ENCODE results near the gene S100A11. TPM values are rescaled to one million over a fixed set of nuclear protein-coding genes. Genes with fewer than 3 reads are reported as not detected.

The S100A11 gene
- total RNA-seq, 2 donors from 2014 or later: 406 to 484 TPM

DNA sequence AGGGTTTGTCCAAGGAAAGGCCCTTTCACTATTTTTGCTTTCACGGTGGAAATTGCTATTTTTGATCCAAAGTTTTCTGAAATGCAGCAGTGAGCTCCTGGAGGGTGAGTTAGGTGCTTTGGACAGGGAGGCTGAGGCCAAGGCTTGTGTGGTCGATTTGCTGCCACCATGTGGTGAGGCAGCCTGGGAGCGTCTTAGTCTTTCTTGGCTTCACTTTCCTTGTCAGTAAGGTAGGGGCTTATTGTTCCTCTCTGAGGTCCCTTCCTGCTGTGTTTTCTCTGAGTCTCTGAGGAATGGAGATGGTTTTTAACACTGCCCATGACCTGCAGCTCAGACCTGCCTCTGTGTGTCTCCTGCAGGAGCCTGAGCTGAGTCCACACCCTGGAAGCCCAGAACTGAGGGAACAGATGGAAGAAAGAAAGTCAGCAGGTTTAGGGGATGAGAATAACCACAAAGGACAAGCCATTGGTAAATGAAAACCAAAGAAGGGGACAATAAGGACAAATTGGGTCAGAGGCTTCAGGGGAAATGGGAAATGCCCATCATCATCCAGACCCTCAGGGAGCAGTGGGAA lies 23.1 kb downstream of the S100A11 start:
- intact Hi-C loops (cut with DNase I): no loop called here
- no peak for DNase-seq (ENCODE audit: low spot score)

DNA sequence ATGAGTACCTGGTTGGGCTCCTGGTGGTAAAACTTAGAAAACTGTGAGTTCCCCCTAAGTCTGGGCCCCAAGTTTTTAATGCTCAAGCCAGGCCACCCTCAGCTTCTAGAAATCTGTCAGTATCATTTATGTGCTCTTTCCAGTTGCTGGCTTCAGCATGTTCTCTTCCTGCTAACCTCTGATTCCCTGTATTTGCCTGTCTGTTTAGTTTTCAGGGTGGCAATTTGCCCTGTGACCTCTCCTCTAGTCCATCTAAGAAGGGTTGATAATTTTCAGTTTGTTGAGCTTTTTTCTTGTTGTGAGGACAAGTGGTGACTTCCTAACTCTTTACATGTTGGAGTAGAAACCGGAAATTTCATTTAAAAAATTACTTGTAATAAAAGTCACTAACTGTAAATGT lies 27.1 kb downstream of the S100A11 start:
- no peak for DNase-seq (ENCODE audit: low spot score)
- intact Hi-C loops (cut with DNase I): no loop called here

DNA sequence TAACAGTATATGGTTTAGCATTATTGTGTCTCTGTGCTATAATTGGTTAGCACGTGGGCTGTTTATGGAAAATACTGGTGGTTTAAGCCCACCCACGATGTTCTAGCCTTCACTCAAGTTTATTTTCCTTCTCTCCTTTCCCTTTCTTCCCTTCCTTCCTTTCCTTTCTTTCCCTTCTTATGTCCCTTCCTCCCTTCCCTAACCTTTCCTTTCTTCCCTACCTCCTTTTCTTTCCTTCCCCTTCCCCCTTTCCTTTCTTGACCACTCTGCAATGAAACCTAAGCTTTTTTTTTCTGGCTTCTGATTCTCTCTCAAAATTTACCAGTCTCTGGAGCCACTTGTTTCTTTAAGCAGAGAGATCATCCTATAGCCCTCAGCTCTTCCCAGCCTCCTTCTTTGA lies 29.8 kb downstream of the S100A11 start:
- intact Hi-C loops (cut with DNase I): no loop called here
- DNase-seq (ENCODE audit: low spot score): no peak

DNA sequence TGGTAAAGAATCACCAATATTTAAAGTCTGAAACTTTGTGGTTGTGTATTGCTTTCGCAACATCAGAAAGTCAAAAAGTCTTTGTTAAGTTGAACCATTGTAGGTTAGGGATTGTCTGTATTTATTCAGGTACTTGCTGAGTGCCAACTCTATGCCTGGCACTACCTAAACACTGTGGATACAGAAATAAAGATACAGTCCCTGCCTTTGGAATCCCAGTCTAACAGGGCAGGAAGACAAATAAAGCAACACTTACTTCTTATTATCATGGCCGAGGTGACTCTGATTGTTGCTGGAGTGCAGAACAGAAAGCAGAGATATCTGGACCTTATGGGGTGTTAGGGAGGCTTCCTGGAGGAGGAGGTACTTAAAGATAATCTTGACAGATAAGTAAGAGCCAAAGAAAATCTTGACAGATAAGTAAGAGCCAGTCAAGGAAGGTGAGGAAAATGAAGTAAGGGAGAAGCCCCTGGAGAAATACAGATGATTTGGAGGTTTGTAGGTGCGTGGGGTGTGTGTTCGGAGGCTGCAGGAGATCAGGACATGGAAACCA lies 31.4 kb downstream of the S100A11 start:
- no peak for DNase-seq (ENCODE audit: low spot score)
- intact Hi-C loops (cut with DNase I): no loop called here

DNA sequence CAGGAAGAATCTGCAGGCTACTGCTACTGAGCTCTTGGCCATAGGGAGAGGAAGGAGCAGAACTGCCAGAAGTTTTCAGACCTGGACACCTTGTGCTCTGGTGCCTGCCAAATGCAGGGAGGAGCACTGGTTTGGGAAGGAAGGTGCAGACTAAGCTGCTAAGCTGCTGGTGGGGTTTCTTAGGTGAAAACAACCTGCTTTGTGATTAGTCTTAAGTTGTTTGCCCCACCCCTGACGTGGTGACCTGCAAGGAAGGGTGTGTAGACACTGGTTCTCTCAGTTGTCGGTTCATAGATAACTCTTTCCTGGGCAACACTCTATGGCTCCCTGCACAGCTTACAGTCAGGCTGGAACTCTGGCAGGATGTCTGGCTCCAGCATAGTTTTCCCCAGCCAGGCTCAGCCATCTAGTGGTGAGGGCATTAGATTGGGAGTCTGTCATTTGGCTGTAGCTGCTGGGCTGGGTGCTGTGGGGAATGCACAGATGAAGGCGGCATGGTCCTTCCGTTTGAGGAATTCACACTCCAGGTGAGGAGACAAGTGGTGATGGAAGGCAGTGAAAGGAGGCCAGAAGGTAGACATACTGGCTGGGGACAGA lies 32.9 kb downstream of the S100A11 start:
- intact Hi-C loops (cut with DNase I): no loop called here
- DNase-seq (ENCODE audit: low spot score): no peak

DNA sequence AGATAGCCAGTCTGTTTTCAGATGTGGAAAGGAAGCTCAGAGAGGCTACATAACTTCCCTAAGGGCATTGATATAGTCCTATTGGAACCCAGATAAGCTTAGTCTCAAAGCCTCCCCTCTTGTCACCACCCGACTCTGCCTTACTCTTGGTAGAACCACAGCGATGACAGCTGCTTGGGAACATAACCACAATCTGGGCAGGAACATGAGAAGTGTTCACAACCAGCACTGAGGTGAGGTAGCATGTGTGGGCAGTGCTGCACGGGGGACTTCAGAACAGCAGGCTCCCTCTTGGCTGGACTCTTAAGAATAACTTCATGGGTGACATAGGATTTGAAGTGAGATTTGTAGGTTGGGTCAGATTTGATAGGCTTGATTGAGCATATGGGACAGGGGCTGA lies 33.8 kb downstream of the S100A11 start:
- DNase-seq (ENCODE audit: low spot score): no peak
- intact Hi-C loops (cut with DNase I): no loop called here

DNA sequence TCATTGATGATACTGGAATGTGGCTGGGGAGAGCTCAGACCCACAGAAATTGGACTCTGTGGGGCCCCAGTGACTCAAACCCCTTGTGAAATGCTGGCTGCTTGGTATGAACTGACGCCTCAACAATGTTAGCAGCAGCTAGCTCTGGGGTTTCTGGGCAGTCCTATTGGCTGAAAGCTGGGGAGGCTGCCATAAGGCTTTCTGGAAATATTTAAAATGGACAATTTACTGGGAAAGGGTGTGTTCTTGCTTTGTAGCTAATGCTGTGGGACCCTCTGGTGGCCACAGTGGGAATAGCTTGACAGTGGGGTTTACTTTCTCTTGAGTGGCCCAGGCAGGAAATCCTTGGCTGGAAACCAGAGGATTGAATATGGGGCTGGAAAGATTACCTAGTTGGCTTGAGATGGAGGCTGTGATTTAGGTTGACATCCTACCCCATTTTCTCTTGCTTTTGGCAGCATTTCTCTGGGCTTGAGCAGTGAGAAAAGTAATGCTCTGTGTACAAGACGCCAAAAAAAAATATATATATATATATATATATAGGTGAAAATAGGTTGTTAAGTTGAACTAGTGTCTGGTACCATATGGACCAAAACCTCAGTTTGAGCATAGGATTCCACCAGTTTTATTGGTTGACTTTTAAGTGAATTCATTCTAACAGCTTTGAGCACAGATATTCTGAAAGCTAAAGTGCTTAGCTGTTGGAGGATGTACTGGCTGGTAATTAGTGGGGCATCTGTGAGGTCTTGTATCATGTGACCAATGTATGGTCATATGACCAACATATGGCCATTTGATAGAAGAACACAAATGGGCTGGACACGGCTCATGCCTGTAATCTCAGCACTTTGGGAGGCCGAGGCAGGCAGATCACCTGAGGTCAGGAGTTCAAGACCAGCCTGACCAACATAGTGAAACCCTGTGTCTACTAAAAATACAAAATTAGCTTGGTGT lies 34.9 kb downstream of the S100A11 start:
- intact Hi-C loops (cut with DNase I): no loop called here
- peak; percentile 97 for DNase-seq (ENCODE audit: low spot score)

DNA sequence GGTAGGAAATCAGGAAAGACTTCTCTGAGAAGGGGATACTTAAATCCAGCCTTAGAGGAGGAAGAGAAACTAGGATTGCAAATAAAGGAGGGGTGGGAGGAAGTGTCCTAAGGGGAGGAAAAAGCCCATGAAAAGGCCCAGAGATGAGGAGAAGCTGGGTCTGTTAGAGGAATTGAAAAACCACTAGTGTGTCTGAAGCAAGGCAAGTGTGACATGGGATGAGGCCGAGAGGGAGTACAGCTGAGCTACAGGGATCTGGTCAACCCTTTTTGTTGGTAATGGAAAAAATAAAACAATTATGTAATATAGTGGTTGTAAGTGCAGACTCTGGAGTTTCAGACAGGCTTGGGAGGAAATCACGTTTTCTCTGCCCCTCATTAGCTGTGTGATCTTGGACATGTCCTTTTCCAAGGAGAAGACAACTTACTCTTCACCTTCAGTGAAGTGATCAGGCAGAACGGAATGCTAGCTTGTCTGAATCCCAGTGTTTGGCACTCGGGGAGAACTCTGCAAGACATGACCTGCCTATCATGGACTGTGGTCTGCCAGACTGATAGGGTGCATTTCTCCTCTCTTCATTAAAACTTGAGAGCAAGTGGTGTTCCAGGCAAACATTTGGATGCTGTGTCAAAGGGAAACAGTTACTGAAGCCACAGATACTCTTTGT lies 35.7 kb downstream of the S100A11 start:
- intact Hi-C loops (cut with DNase I): no loop called here

DNA sequence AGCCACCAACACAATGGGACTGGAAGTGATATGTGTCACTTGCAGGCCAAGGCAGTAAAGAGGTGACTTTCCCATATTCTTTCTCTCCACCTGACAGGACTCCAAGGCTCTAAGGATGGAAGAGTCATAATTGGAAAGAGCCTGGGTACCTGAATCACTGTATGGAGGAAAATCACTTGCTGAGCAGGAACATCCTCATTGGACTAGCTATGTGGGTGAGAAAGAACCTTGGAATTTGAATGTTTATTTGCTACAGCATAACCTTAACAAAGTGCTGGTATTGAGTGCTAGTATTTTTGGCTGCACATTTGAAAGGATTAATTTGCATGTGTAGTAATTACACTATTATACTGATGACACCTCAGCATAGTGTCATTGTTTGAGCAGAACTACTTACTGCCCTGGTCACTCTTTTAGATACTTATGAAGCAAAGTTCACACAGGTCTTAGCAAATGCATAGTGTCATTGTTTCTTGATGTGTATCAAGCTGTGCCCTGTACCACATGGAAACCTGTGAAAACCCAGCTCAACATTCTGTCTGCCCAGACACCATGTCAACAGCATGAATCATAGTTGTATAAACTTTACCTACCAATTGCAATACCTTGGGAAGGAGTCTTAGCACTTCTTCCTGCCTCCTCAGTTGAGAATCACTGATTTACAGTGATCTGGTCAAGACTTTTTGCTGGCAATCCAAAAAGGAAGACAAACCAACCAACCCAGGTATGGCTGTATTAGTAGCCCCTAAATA lies 38.0 kb downstream of the S100A11 start:
- intact Hi-C loops (cut with DNase I): loop anchor here in 1 of 2 donors (5.0 kb wide), 1 partner anchor 51 kb away; no protein-coding TSS in a partner anchor

More for the DNA sequence above, 35.7 kb downstream of the S100A11 start:
- no peak for DNase-seq (ENCODE audit: low spot score)

DNA sequence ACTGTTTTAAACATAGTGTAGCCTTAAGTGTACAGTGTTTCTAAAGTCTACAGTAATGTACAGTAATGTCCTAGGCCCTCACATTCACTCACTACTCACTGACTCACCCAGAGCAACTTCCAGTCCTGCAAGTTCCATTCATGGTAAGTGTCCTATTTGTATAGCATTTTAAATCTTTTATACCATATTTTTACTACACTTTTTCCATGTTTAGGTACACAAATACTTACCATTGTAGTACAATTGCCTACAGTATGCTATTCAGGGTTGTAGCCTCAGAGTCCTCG lies 39.6 kb downstream of the S100A11 start:
- no peak for DNase-seq (ENCODE audit: low spot score)
- intact Hi-C loops (cut with DNase I): loop anchor here in 1 of 2 donors (5.0 kb wide), 1 partner anchor 50 kb away; no protein-coding TSS in a partner anchor

More for the DNA sequence above, 38.0 kb downstream of the S100A11 start:
- DNase-seq (ENCODE audit: low spot score): no peak

DNA sequence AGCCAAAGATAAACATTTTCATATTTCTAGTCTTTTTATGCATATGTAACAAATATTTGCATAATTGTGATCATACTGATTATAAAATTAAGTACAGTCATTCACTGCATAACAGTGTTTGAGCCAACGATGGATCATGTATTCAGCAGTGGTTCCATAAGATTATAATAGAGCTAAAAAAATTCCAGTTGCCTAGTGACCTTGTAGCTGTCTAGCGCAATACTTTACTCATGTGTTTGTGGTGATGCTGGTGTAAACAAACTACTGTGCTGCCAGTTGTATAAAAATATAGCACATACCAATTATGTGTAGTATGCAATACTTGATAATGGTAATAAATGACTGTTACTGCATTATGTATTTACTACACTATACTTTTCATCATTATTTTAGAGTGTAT lies 41.0 kb downstream of the S100A11 start:
- intact Hi-C loops (cut with DNase I): loop anchor here (2.0 to 5.0 kb wide), 2 partner anchors 48 to 61 kb away; no protein-coding TSS in a partner anchor
- no peak for DNase-seq (ENCODE audit: low spot score)

DNA sequence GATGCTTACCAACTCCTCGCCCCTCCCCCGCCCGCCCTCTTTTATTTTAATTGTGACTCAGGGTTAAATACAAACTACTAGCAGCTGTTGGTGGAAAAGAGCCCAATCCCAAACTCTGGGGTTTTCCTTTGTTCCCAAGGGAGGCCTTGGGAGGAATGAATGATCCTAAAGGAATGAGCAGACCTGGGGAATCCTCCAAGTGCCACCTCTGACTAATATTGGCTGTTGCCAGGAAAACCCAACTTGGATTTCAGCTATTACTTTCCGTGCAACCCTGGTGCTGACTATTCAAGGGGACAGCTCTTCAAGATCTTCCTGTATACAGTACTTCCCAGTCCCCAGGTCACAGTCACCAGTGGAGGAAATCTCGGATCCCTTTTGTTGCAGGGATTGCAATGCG lies 41.8 kb downstream of the S100A11 start:
- DNase-seq (ENCODE audit: low spot score): no peak
- intact Hi-C loops (cut with DNase I): loop anchor here (2.0 to 5.0 kb wide), 2 partner anchors 48 to 60 kb away; no protein-coding TSS in a partner anchor

DNA sequence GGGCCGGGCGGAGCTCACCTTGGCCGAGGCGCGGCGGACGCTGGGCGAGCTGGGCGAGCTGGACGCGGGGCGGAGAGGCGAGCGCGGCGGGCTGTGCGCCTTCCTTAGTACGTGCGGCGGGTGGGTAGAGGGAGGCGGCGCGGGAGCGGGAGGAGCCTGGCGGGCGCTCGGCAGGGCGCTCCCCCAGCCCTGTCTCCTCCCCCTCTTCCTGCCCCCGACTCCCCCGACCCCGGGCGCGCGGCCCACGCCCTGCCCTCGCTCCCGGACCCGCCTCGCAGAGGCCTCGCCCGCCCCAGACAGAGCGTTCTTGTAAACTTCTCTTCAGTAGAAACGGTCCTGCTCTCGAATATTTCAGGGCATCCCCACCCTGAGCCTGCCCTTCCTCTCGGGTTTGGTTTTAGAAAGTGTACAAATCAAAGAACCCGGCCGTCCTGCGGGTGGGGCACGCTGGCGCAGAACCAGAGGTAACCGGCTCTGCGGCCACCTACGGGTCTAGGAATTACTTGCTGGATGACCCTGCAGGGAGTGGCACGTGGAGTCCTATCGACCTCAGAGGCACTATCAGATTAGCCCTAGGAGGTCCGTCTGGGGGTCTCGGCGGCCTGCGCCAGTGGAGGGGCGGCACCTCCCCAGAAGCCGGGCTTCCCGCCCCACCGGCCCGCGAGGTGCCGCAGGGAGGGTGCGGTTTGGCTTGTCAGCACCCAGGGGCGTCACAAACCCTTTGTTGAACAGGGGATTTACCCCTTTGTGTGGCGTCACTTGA lies 42.9 kb downstream of the S100A11 start, which contains the start of gene S100A10:
TSS of gene S100A10 (minus strand) at position 126 of the 763 bp plus-strand sequence. CDS start 7,629 bp downstream, outside the sequence.
- peak; percentile 96 for DNase-seq (ENCODE audit: low spot score)

DNA sequence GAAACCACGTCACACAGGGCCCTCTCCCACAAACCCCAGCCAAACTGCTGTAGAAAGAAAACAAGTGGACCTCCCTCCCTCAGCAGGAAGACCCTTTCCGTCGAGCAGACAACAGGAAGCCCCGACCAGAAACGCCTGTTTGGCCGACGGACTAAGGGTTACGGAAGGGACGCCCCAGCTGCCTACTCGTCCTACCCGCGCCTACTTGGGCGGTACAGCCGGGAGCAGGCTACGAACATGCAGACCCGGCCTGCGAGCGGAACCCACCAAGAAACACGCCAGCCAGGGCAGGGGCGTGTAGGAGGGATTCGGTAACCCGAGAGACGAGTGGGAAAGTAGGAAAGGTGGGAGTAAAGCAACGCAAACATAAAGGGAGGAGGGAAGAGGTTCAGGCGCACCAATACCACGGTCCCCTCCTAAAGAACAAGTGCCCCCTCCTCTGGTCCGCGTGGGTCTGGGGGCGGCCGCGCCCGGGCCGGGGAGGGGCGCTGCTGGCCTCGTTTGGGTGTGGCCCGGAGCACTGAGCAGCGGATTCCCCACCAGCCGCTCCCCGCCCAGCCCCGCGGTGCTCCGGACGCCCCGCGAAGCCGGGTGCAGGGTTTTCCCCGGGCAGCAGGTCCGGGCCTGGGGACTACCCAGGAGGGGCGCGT lies 43.6 kb downstream of the S100A11 start:
- peak; percentile 86 for DNase-seq (ENCODE audit: low spot score)
- intact Hi-C loops (cut with DNase I): no loop called here

More for the DNA sequence above, 42.9 kb downstream of the S100A11 start, which contains the start of gene S100A10:
- intact Hi-C loops (cut with DNase I): loop anchor here in 1 of 2 donors (2.0 kb wide), 1 partner anchor 59 kb away; no protein-coding TSS in a partner anchor

DNA sequence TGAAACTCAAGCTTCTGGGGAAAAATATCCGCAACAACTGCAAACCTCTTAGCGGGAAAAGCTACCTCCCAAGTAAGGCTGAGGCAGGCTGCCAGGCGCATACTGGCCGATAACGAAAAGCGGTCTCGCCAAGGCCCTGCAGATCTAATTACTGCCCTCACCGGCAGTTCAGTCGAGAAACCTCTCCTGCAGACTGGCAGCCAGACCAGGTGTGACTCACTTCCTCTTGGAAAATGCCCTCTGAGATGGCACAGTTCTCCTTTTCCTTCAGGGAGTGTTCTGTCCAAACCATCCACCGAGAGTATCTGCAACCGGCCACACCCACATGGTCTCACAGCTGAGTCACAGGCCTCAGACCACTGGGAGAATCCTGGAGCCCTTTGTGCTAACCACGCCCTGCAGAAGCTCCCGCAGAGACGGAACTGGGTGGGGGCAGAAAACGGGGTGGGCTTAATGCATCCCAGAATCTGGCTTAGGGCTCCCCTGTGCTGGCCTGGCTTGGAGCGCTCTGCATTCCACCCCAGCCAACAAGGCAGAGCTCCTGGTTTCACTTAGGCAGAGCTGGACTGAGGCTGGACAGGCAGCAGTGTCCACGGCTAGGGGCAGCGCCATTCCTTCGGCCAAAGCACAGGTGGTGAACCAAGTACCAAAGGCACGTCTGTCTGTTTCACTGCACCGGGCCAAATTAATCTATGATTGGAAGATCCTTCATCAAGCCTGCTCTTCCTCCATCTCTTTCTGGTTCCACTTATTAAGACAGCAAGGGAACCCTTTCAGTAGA lies 44.3 kb downstream of the S100A11 start:
- peak; percentile 95 for DNase-seq (ENCODE audit: low spot score)
- intact Hi-C loops (cut with DNase I): no loop called here

DNA sequence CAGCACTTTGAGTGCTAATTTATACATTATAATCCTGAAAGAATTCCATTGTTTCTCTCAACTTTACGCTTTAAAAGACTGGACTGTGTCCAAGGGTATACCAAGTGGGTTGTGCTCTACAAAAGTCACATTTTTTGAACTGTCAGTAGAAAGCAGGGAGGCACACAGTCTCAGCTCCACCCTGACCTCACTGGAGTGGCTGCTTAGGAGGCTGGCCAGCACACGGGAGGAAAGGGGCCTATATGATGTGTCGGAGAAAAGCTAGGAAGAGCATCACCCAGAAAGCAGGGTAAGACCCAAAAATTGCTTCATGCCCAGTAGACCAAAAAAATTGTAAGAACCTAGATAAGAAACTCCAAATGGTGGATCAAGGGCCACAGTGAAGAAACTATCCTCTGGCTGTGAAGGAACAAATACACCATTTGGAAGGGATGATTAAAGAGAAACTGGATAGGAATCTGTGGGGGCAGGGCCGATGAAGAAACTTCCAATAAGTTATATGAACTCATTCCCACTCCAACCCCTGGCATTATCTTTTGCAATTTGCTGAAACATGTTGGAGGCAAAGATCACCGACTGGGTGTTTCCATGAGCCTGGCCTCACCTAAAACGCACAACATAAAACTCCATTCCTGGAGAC lies 45.0 kb downstream of the S100A11 start:
- no peak for DNase-seq (ENCODE audit: low spot score)
- intact Hi-C loops (cut with DNase I): no loop called here

Measured in posterior vena cava (tissue), 2 donors.